Activated CD4-positive, alpha-beta T cell treated with anti-CD3 and anti-CD28 coated beads, Interleukin-2, amount 50 U/mL, for 1 hour (primary cell): Measurements from ENCODE around the gene GLRA2.

Experiments used
- DNase-seq: peaks from one replicate; pipeline ENCODE4 v3.0.0-alpha.2; 2020

GLRA2 gene

DNA sequence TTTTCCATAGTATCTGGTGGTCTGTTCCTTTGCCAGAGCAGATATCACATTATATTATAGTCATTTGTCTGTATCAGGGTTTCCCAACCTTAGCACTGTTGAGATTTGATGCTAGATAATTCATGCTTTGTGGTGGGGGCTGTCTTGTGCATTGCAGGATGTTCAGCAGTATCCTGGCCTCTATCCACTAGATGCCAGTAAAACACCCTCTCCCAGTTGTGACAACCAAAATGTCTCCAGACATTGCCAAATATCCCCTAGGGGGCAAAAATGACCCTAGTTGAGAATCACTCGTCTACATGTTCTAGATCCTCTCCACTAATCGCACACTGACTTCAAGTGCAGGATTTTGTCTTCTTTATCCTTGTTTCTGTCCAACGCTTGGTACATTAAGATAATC lies 182.8 kb downstream of the GLRA2 start:
- no peak for DNase-seq

DNA sequence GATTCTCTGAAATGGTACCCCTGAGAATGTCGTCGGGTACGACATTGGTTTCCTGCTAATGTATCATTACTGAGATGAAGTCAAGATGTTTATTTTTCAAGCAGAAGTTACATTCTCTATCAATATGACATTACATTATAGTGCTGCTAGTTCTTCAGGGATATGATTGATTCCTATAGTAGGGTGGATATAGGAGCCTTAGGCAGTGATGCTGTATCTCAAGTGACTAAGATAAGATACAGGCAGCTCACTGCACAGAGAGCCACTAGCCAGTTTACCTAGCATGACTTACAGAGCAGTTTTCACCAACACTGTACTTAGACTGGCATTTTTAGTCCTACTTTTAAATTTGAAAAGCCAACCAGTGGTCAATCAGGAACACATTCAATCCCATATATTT lies 188.6 kb downstream of the GLRA2 start:
- DNase-seq: no peak

DNA sequence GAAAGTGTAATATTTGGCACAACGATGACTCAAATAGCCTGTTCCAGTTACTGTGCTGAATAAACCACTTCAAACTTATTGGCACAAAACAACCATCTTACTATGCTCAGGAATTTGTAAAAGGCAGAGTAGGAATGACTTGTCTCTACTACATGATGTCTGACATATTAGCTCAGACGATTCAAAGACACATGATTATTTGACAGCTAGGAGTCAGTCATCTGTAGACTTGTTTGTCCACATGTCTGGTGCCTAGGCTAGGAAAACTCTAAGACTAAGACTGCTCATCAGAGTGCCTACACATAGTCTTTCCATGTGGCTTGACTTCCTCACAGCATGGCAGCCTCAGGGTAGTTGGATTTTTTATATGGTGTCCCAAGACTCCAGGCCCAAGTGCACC lies 189.1 kb downstream of the GLRA2 start:
- DNase-seq: no peak

DNA sequence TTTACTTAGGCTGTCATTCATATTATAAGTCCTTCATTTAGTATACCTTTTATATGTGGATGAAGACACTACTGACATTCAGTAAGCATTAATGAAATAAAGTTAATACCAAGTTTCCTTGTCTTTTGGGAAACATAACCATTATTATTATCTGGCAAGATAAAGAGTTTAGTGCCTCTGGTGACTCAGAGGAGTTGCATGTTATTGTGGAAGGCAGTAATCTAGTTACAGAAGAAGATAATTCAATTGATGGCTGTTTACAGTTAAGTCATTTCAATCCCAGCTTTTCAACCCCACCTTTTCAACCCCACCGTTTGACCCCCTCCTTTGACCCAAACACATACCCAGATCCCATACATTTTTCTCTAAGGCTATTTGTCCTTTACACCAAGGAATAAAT lies 199.7 kb downstream of the GLRA2 start:
- DNase-seq: no peak

DNA sequence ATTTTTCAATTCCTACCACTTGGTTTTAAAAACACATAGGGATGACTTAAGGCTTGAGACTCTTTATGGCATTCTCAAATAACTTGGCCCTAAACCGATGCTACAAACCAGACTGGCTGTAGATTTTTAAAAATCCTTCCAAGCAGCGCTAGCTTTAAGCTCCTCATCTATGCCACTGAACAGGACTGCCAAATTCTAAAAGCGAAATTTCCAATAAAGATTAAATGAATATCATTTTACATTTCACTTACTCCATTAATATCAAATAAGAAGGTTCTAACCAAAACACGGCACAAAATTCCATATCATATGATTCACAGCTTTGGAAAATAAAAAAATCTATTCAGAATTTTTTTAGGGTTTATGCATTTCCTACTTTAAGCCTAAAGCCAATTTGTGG lies 209.3 kb downstream of the GLRA2 start:
- DNase-seq: no peak

DNA sequence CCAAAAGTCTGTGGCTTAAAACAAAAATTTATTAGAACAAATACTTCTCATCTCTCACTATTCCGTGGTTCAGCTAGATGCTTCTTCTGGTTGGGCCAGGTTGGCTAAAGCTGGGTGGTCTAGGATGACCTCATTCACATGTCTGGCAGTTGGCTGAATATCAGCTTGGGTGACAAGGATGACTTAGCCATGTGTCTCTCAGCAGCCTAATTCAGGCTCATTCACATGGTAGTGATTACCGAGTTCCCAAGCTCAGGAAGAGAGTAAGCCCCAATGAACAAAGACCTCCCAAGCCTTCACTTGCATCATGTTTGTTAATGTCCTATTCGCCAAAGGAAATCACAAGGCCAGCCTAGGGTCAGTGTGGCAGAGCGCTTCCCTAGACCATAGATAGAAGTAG lies 224.1 kb downstream of the GLRA2 start:
- no peak for DNase-seq

DNA sequence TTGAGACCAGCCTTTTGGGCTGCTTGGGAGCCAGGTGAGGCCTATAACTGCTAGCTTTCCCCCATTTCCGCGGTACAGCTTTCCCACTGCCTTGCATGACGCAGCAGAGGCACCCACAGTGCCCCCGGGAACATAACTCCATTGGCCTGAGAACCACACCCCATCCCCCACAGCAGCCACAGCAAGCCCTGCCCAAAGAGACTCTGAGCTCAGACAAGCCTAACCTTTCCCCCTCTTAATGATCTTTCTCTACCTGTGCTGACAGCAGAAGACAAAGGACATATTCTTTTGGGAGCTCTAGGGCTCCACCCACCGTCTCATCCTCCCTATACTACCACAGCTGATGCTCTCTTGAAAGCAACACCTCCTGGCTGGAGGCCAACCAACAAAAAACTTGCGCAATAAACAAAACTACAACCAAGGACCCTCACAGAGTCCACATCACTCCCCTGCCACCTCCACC lies 228.7 kb downstream of the GLRA2 start:
- DNase-seq: no peak

DNA sequence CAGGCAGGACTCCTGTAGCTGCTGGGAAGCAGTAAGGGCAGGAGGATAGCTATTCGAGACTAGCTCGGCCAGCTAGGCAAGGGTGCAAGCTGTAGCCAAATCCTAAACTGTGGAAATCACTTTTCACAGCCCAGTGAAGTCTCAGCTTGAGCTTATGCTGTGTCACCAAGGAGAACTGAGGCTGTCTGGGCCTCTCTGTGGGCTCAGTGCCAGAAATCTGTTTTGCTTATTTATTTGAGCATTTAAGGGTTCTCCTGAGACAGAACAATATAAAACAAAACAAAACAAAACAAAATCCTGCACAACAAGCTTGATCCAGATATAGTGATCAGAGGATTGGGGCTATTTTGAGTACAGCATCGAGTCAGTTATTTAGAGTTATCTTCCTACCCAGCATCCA lies 246.1 kb downstream of the GLRA2 start:
- DNase-seq: no peak

DNA sequence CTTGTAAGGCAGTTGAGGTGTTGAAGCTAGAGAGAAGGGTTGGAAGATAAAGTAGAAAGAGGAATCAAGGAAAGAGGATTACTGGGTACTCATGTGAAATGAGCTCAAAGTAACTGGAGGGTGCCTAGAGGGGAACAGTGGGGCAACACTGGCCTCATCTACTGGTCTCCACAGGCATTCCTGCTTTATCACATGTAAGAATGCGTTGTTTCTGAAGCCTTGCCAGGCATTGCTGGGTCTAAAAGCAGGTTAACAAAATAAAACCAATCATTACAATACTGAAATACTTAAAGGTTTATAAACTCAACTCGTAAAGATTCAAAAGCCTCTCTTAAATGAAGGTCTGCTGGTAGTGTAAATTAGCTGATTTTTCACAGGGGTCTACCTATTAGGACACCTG lies 247.6 kb downstream of the GLRA2 start:
- DNase-seq: no peak

DNA sequence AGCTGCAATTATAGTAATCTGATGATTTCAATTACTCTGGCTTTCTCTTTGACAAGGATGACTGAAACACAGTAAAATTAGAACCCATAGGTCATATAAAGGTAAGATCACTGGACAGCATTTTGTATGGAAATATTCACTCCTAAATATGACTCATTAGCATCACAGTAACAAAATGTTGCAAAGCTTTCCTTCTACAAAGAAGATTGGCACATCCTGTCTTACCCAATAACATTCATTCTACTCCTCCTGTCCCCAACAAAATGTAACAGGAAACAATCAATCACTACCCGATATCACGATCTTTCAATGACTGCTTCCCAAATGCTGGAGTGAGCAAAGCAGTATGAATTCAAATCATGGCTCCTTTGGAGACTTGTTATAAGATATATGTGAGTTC lies 248.2 kb downstream of the GLRA2 start:
- no peak for DNase-seq

DNA sequence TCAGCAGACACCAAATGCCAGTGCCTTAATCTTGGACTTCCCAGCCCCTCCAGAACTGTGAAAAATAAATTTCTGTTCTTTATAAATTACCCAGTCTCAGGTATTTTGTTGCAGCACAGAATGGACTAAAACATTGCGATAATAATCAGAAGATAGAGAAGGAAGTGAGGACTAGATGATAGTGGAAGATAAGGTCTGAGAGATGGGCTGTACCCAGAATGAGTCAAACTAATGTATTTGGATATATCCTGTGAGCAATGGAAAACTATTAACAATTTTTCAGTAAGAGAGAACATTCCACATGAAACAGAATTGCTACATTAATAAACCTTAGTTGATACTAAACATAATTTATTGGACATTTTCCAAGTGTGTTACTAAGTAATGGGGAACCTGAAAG lies 250.2 kb downstream of the GLRA2 start:
- no peak for DNase-seq
